ENCODE results near the gene XCR1.
"Not testable (repeated sequence)": the region's sequence is repeated elsewhere in the genome, so short reads cannot be mapped to it uniquely, and the experiment has no call there.

Gene XCR1

DNA sequence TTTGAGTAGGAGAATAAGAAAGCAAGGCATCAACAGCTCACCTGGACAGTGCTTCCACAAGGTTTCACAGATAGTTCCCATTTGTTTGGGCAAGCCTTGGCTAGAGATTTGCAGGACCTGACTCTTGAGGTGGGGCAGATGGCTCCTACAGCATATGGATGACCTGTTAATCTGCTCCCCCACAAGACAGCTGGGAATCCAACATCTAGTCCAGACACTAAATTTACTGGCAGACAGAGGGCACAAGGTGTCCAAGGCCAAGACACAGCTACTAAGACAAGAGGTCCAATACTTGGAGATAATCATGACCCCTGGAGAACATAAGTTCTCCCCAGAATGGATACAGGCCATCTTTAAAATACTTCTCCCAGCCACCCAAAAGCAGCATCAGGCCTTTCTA, 23.6 kb downstream of the XCR1 start:
- DNase-seq (ENCODE audit: low spot score), result not testable (repeated sequence)

- DNase-seq (ENCODE audit: low spot score), result no peak
Observed at GRCh38 chr3:46001178-46001577, 26.1 kb downstream of the XCR1 start.

GRCh38 chr3:45997942-45998341, 29.3 kb downstream of the XCR1 start:
- DNase-seq (ENCODE audit: low spot score), result no peak

GRCh38 chr3:45997499-45997898, 29.8 kb downstream of the XCR1 start:
- DNase-seq (ENCODE audit: low spot score), result not testable (repeated sequence)

DNA sequence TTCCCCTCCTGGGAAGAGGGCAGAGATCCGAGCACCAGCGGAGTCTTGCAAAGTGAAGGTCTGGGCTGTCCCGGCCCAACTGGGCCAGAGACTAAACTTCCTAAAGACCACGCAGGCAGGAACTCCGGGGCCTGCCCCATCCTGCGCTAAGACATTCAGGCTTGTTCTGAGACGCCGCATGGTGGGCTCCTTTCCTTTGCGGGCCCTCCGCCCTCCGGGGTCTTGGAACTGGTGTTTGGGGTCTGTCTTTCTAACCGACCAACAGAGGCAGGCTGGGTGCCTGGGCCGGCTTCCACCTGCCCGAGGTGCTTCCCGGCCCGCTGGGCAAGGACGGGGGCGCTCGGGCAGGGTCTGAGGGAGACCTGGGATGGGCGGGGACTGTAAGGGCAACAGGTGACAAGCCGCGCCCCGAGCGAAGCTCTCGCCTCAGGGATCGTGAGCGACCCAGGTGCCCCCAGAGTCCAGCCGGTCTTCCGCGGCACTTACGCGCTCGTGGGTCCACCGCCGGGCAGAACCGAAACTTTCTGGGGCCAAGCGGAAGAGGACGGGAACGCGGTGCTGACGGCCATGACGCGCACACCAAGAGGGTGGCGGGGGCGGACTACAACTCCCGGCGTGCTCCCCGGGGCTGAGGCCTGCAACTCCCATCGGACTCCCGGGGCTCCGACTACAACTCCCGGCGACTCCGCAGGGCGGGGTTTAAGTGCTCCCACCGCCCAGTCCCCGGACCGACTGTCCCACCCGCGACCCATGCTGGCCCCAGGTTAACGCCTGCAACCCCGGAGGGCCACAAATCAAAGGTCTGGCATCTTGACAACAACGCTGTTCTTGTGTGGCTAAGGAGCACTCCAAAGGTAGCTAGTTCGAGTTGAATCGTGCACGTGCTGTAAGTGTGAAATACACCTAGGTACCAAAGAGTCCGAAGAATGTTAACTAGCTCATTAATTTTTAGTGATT, 31.8 kb downstream of the XCR1 start, which contains the start of gene FYCO1:
TSS of gene FYCO1 (minus strand) at position 589 of the 957 bp plus-strand sequence. CDS start 10,914 bp downstream, outside the sequence.
- DNase-seq (ENCODE audit: low spot score), result peak; percentile 94

- no peak for DNase-seq (ENCODE audit: low spot score)
Observed at GRCh38 chr3:45994419-45995235, 32.7 kb downstream of the XCR1 start.

DNA sequence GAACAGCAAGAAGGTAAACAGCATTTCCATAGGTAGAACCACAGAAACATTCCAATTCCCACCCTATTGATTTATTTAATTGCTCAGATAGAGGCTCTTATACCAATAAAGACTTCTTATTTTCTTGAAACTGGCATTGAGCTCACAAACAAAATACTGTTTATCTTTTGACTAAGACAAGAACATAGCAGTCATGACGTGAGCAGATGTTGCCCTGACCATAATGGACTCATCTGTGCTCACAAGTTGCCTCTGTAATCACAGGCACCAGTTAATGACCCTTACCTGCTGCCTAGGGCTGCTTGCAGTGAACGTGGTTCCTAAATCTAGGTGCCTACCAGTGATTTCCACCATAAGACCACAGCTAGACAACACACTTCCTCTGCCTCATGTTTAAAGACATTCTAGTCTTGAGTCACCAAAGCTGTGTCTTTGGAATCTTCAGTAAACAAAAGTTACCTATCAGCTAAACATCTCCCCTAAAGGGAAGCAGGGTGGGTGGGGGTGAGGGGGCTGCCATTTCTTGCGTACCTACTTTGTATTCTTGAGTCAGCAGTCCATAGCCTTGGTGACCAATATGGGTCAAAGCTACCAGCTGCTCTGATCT, 33.8 kb downstream of the XCR1 start:
- no peak for DNase-seq (ENCODE audit: low spot score)

DNA sequence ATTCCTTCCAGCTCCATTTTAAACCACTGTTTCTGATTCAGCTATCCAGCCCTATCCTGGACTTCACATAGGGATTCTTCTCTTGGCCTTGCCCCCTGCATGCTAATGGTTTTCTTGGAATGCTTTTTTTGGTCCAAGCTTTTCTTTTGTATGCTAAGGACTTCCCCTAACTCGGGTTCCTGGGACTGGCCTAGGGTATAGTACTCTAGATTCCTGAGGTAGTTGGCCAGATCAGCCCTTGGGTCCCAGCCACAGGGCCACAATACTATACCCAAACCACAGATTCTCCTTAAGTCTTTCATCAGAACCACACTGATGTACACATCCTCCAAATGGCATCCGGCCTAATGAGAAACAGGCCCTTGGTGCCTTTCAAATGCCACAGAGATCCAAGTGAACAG, 34.5 kb downstream of the XCR1 start:
- no peak for DNase-seq (ENCODE audit: low spot score)

- no peak for DNase-seq (ENCODE audit: low spot score)
Observed at GRCh38 chr3:45992133-45992729, 35.1 kb downstream of the XCR1 start.

DNA sequence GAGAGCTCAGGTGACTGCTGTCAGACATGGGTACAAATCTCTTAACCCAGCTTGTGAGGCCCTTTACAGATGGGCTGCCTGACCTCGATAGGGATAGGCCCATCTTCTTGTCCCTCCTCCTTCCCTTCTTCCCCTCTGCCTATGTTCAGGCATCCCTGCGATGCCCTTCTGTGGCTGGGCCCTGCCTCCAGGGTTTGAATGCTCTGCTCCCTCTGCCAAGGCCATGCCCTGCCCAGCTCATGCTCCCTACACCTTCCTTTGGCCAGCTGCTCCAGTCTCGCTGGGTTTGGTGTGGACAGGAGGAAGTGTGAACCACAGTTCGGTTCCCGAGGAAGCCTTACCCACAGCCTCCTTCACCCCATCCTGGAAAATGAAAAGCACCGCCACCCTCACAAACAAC, 35.9 kb downstream of the XCR1 start:
- DNase-seq (ENCODE audit: low spot score), result no peak

DNA sequence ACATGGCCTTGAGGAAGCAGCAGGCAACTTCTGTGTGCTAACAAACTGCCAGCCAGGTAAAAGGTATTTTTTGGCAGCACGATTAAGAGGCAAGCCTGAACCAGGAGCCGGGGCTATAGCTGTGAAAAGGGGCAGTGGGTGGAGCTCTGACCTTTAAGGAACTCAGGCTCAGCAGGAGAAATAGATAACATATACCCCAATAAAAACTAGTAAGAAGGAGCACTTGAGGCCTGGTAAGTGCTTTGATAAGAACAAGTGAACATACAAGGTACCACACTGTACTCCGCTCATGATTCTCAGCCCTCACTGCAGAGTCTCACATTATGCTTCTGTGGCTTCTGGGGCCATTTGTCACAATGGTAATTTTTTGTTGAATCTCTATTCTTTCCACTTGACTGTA, 37.1 kb downstream of the XCR1 start:
- DNase-seq (ENCODE audit: low spot score), result no peak

- DNase-seq (ENCODE audit: low spot score), result no peak
Observed at GRCh38 chr3:45988804-45989203, 38.5 kb downstream of the XCR1 start.

GRCh38 chr3:45988362-45988761, 38.9 kb downstream of the XCR1 start:
- no peak for DNase-seq (ENCODE audit: low spot score)

GRCh38 chr3:45987368-45988291, 39.7 kb downstream of the XCR1 start:
- no peak for DNase-seq (ENCODE audit: low spot score)

GRCh38 chr3:45986303-45986982, 40.8 kb downstream of the XCR1 start:
- no peak for DNase-seq (ENCODE audit: low spot score)

- no peak for DNase-seq (ENCODE audit: low spot score)
Observed at GRCh38 chr3:45985532-45986302, 41.6 kb downstream of the XCR1 start.

- no peak for DNase-seq (ENCODE audit: low spot score)
Observed at GRCh38 chr3:45984331-45985312, 42.7 kb downstream of the XCR1 start.

DNA sequence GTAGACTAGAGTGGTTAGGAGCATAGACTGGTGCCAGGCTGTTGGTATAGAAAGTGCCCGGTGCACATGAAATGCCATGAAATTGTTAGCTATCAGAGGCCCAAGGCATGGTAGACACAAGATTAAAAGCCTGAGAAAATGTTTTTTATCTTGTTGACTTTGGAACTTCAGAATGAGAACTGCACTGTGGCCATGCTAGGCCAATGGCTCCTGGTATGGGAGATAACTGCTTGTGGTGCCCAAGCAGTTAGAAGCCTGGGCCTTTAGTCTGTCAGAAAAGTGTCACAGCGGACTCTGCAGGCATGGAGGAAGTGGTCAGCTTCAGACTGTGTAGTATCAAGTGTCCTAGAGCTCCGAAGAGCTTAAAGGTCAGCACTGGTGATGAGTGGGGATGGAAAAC, 43.5 kb downstream of the XCR1 start:
- no peak for DNase-seq (ENCODE audit: low spot score)

All from COLO829 (cell line).